Tibial nerve (tissue), 4 donors: ENCODE results near the gene GAB1. TPM values are rescaled to one million over a fixed set of nuclear protein-coding genes. Genes with fewer than 3 reads are reported as not detected.

ENCODE experiments used
- DNase-seq, 2 donors: peaks; one replicate each; pipeline ENCODE4 v3.0.0-alpha.2; 2019; ENCODE audit warnings: low spot score in 2 of 2
- H3K27ac ChIP-seq, 4 donors: fragments of 200-600 bp; sonication (generic) in 3 of 4; one replicate each; pipeline ENCODE4 v1.5.1; 2017 to 2019; ENCODE audit warnings: mild to moderate bottlenecking in 1 of 4
- H3K27me3 ChIP-seq, 2 donors: fragments of 200-600 bp; sonication (generic) in 1 of 2; one replicate each; pipeline versions ENCODE4 v1.5.1 to v1.6.0; 2017 to 2019
- H3K36me3 ChIP-seq, 3 donors: fragments of 200-600 bp; sonication (generic); one replicate each; pipeline ENCODE4 v1.5.1; 2018 to 2019
- H3K4me1 ChIP-seq, 4 donors: fragments of 200-600 bp; sonication (generic) in 3 of 4; one replicate each; pipeline ENCODE4 v1.5.1; 2017 to 2019
- H3K4me3 ChIP-seq, 4 donors: fragments of 200-600 bp; sonication (generic) in 3 of 4; one replicate each; pipeline ENCODE4 v1.5.1; 2017 to 2019; ENCODE audit warnings: mild to moderate bottlenecking in 1 of 4, moderate library complexity in 1 of 4
- H3K9me3 ChIP-seq, 4 donors: fragments of 200-600 bp; sonication (generic) in 3 of 4; one replicate each; pipeline ENCODE4 v1.5.1; 2017 to 2019
- CTCF ChIP-seq, 5 experiments: fragments of 200-600 bp in 3 of 5; fragments of 450-650 bp in 2 of 5; sonication (generic) in 3 of 5; IDR thresholded peaks; one replicate each; pipeline ENCODE4 v1.5.1; 2016 to 2019; ENCODE audit warnings: antibody characterized with exemption in 5 of 5, mild to moderate bottlenecking in 3 of 5, moderate library complexity in 2 of 5
- EP300 ChIP-seq, 2 donors: sonication (generic); formaldehyde crosslinking; IDR thresholded peaks; one replicate each; pipeline ENCODE4 v1.6.1; 2017; ENCODE audit warnings: antibody characterized with exemption in 2 of 2, mild to moderate bottlenecking in 1 of 2
- POLR2A ChIP-seq, 2 donors: fragments of 450-650 bp; IDR thresholded peaks; one replicate each; pipeline ENCODE4 v1.6.1; 2017; ENCODE audit warnings: antibody characterized with exemption in 2 of 2, mild to moderate bottlenecking in 2 of 2, moderate library complexity in 2 of 2
- WGBS, 2 donors: methylation state at CpG; one replicate each; pipeline ENCODE4 v1.1.5; 2018; 5-methylcytosine and 5-hydroxymethylcytosine counted together
- total RNA-seq, 4 donors: library from RNA; depleted of rRNA; stranded (reverse); fragments of >200 nt; gene quantifications; one replicate each; pipeline ENCODE4 v1.1.0, GENCODE V29; 2016

GAB1 gene
- total RNA-seq, 4 donors from 2014 or later: 50.7 to 123 (median 81.4) TPM

- no peak for DNase-seq
- H3K9me3 ChIP-seq: no peaks in the 10 kb centered on the region
- no peaks in the 10 kb centered on the region for H3K27me3 ChIP-seq
- H3K4me1 ChIP-seq: peaks cover 5 to 69% (median 54%) of the 10 kb centered on the region in 4 donors
- 22 to 23% methylated on average over 1 of the region's 1 CpG for WGBS, 2 donors
- H3K27ac ChIP-seq: peak overlapping the region in 3 of 4 donors; percentile 39 to 74 (median 63)
- H3K4me3 ChIP-seq: no peak overlapping the region
- H3K36me3 ChIP-seq: no peaks in the 10 kb centered on the region
- TF ChIP-seq CTCF (IDR thresholded peaks at IDR 0.05): no peak
Observed at GRCh38 chr4:143351774-143352451, 15.2 kb downstream of the GAB1 start.

GRCh38 chr4:143352720-143353119 is 16.0 kb downstream of the GAB1 start:
- Histone ChIP-seq H3K27ac (peak overlapping the region in 2 of 4 donors; percentile 28 to 74), H3K4me3 (no peak overlapping the region), H3K4me1 (peaks cover 5 to 77% (median 49%) of the 10 kb centered on the region in 4 donors), H3K36me3 (no peaks in the 10 kb centered on the region), H3K27me3 (no peaks in the 10 kb centered on the region), H3K9me3 (no peaks in the 10 kb centered on the region)
- no peak for DNase-seq
- 23% methylated on average over 3 of the region's 3 CpGs for WGBS, 2 donors
- TF ChIP-seq CTCF (IDR thresholded peaks at IDR 0.05) (no peak), EP300 (IDR thresholded peaks at IDR 0.05) (no peak), POLR2A (IDR thresholded peaks at IDR 0.05) (no peak)

GRCh38 chr4:143353797-143354196 is 17.1 kb downstream of the GAB1 start:
- WGBS, 2 donors: 39 to 42% methylated on average over 2 of the region's 2 CpGs
- no peaks in the 10 kb centered on the region for H3K9me3 ChIP-seq
- TF ChIP-seq POLR2A (IDR thresholded peaks at IDR 0.05) (no peak), CTCF (IDR thresholded peaks at IDR 0.05) (no peak), EP300 (IDR thresholded peaks at IDR 0.05) (no peak)
- no peak overlapping the region for H3K4me3 ChIP-seq
- H3K27ac ChIP-seq: peak overlapping the region in 2 of 4 donors; percentile 50 to 74
- no peaks in the 10 kb centered on the region for H3K27me3 ChIP-seq
- no peak for DNase-seq
- H3K4me1 ChIP-seq: peaks cover 5 to 87% (median 53%) of the 10 kb centered on the region in 4 donors
- no peaks in the 10 kb centered on the region for H3K36me3 ChIP-seq

GRCh38 chr4:143354990-143355389 is 18.3 kb downstream of the GAB1 start:
- peak overlapping the region in 3 of 4 donors; percentile 34 to 74 (median 36) for H3K27ac ChIP-seq
- peaks cover 8 to 98% (median 65%) of the 10 kb centered on the region in 4 donors for H3K4me1 ChIP-seq
- H3K4me3 ChIP-seq: peak overlapping the region in 1 of 4 donors; percentile 18

More at GRCh38 chr4:143354990-143355389, 18.3 kb downstream of the GAB1 start:
- Histone ChIP-seq H3K9me3 (no peaks in the 10 kb centered on the region), H3K36me3 (no peaks in the 10 kb centered on the region), H3K27me3 (no peaks in the 10 kb centered on the region)
- no peak for TF ChIP-seq CTCF (IDR thresholded peaks at IDR 0.05)
- no peak for TF ChIP-seq POLR2A (IDR thresholded peaks at IDR 0.05)
- TF ChIP-seq EP300 (IDR thresholded peaks at IDR 0.05): no peak
- WGBS, 2 donors: 22 to 26% methylated on average over 2 of the region's 2 CpGs
- DNase-seq: no peak
